OCI-LY7 (cell line): ENCODE measurements around the gene ST3GAL3. TPM values are rescaled to one million over a fixed set of nuclear protein-coding genes. Genes with fewer than 3 reads are reported as not detected.

ENCODE experiments used
- BruUV-seq: library from RNA; stranded (reverse); fragments of 400-500 nt; replicated peaks from 2 replicates; lab custom pipeline; 2021; lab: Mats Ljungman, UMichigan
- CTCF ChIA-PET: fragments of 300-600 bp; sonication (Branson Sonifier 250); formaldehyde crosslinking; loops from one replicate; lab custom pipeline; 2022; ENCODE audit warnings: antibody characterized with exemption; ENCODE audit not compliant: unreplicated experiment; lab: Charles Lee
- POLR2A ChIA-PET: fragments of 300-600 bp; sonication (Branson Sonifier 250); formaldehyde crosslinking; loops from one replicate; lab custom pipeline; 2022; ENCODE audit warnings: antibody characterized with exemption; lab: Charles Lee
- DNase-seq: peaks from one replicate; pipeline ENCODE4 v3.0.0-alpha.2; 2015; ENCODE audit warnings: low spot score
- H2AFZ ChIP-seq: fragments of 200-600 bp; sonication (generic), shearing (Covaris generic); 2 replicates; pipeline ENCODE4 v1.6.1; 2014; ENCODE audit warnings: mild to moderate bottlenecking, antibody characterized with exemption, low read length, moderate library complexity
- H3K27ac ChIP-seq: fragments of 200-600 bp; sonication (generic); 2 replicates; pipeline ENCODE4 v1.5.1; 2014; ENCODE audit warnings: mixed run types, low read depth, mild to moderate bottlenecking, moderate library complexity, low read length, inconsistent platforms; ENCODE audit not compliant: poor library complexity, severe bottlenecking
- H3K36me3 ChIP-seq: fragments of 200-600 bp; sonication (generic); 2 replicates; pipeline ENCODE4 v1.6.1; 2014; ENCODE audit warnings: mild to moderate bottlenecking, antibody characterized with exemption, low read length, moderate library complexity, mixed read lengths; ENCODE audit not compliant: insufficient read depth
- H3K4me1 ChIP-seq: fragments of 200-600 bp; sonication (generic); 2 replicates; pipeline ENCODE4 v1.5.1; 2014; ENCODE audit warnings: mild to moderate bottlenecking, low read length; ENCODE audit not compliant: insufficient read depth, poor library complexity, severe bottlenecking
- H3K4me2 ChIP-seq: fragments of 200-600 bp; sonication (generic); 2 replicates; pipeline ENCODE4 v1.6.1; 2014; ENCODE audit warnings: mild to moderate bottlenecking, low read length
- H3K4me3 ChIP-seq: fragments of 200-600 bp; sonication (generic); 2 replicates; pipeline ENCODE4 v1.5.1; 2014; ENCODE audit warnings: mild to moderate bottlenecking, low read depth, low read length; ENCODE audit not compliant: poor library complexity, severe bottlenecking
- H3K79me2 ChIP-seq: fragments of 200-600 bp; sonication (generic); 2 replicates; pipeline ENCODE4 v1.6.1; 2016; ENCODE audit warnings: low read depth, mild to moderate bottlenecking, low read length, moderate library complexity, mixed read lengths; ENCODE audit not compliant: insufficient read depth
- H3K9me2 ChIP-seq: fragments of 200-600 bp; sonication (generic); 2 replicates; pipeline ENCODE4 v1.6.1; 2016; ENCODE audit warnings: mild to moderate bottlenecking, low read length, mixed read lengths; ENCODE audit not compliant: insufficient read depth
- H3K9me3 ChIP-seq: fragments of 200-600 bp; sonication (generic); 2 replicates; pipeline ENCODE4 v1.6.1; 2014; ENCODE audit warnings: mild to moderate bottlenecking, mixed run types, low read length, mixed read lengths
- H4K20me1 ChIP-seq: fragments of 200-600 bp; sonication (generic); 2 replicates; pipeline ENCODE4 v1.6.1; 2014; ENCODE audit warnings: mild to moderate bottlenecking, antibody characterized with exemption, low read length, moderate library complexity, mixed read lengths; ENCODE audit not compliant: insufficient read depth
- CTCF ChIP-seq: fragments of 200-600 bp; sonication (generic); conservative IDR thresholded peaks from 2 replicates; pipeline ENCODE4 v1.5.1; 2014; ENCODE audit warnings: mild to moderate bottlenecking, antibody characterized with exemption, low read length, moderate library complexity, mixed read lengths
- EZH2phosphoT487 ChIP-seq: fragments of 200-600 bp; sonication (generic); IDR thresholded peaks from 2 replicates; pipeline ENCODE4 v1.6.1; 2018; ENCODE audit warnings: low read depth, borderline replicate concordance, mild to moderate bottlenecking, mixed run types, antibody characterized with exemption, low read length, moderate library complexity, mixed read lengths
- intact Hi-C: fragments of 100-400 bp; cut with micrococcal nuclease; formaldehyde crosslinking; loops from one replicate; pipeline ENCODE4 v1.10.0; 2022; ENCODE audit not compliant: unreplicated experiment
- total RNA-seq, 2 experiments: library from RNA; depleted of rRNA in 1 of 2; stranded (reverse); fragments of >200 nt in 1 of 2; shearing (Covaris generic) in 1 of 2; gene quantifications; 2 replicates each; pipeline ENCODE4 v1.2.3, GENCODE V29; 2014 to 2022

The ST3GAL3 gene
- total RNA-seq, 2 experiments from 2014 or later = 24.0 to 45.0 TPM

- Histone ChIP-seq H3K79me2 (no peaks in the 10 kb centered on the region), H3K27ac (no peak overlapping the region), H3K36me3 (peaks cover 5% of the 10 kb centered on the region; the same call in 1 of the 2 replicates), H3K9me2 (no peaks in the 10 kb centered on the region), H2AFZ (no peak overlapping the region), H3K9me3 (no peaks in the 10 kb centered on the region), H4K20me1 (no peaks in the 10 kb centered on the region), H3K4me3 (no peak overlapping the region), H3K4me1 (peaks cover 12% of the 10 kb centered on the region), H3K4me2 (no peak overlapping the region)
- no TSS peak for BruUV-seq
- POLR2A ChIA-PET = no interaction called here
- intact Hi-C loops = no loop called here
- CTCF ChIA-PET = no interaction called here
- no peak for DNase-seq
- TF ChIP-seq CTCF = no peak
- no peak for TF ChIP-seq EZH2phosphoT487
Observed at GRCh38 chr1:43806183-43806582, 98.8 kb downstream of the ST3GAL3 start.

DNA sequence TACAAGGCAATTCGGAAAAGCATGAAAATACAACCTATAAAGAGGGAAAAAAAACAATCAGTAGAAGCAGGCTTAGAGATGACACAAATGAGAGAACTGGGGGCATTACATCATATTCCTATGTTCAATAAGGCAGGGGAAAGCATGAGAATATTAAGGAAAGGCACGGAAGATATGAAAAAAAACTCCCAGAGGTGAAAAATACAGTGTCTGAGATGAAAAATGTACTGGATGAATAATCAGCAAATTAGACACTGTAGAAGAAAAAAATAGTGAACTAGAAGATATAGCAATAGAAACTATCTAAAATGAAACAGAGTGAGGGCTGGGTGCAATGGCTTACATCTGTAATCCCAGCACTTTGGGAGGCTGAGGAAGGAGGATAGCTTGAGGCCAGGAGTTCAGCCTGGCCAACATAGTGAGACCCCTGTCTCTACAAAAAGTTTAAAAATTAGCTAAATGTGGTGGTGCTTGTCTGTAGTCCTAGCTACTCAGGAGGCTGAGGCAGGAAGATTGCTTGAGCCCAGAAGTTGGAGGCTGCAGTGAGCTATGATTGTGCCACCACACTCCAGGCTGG lies 101.8 kb downstream of the ST3GAL3 start:
- ChIA-PET CTCF (no interaction called here), POLR2A (interaction anchor here (0.6 kb wide), 2 partner anchors 30 to 48 kb away, joined by 3 to 8 read pairs; no protein-coding TSS in a partner anchor)
- no peak for DNase-seq
- Histone ChIP-seq H2AFZ (no peak overlapping the region), H3K4me3 (no peak overlapping the region), H4K20me1 (no peaks in the 10 kb centered on the region), H3K27ac (no peak overlapping the region), H3K4me1 (no peaks in the 10 kb centered on the region), H3K4me2 (no peak overlapping the region), H3K36me3 (peaks cover 5% of the 10 kb centered on the region; the same call in 1 of the 2 replicates), H3K79me2 (no peaks in the 10 kb centered on the region), H3K9me2 (no peaks in the 10 kb centered on the region), H3K9me3 (no peaks in the 10 kb centered on the region)
- TF ChIP-seq CTCF = no peak
- TF ChIP-seq EZH2phosphoT487 = no peak
- intact Hi-C loops = no loop called here
- BruUV-seq = no TSS peak

DNA sequence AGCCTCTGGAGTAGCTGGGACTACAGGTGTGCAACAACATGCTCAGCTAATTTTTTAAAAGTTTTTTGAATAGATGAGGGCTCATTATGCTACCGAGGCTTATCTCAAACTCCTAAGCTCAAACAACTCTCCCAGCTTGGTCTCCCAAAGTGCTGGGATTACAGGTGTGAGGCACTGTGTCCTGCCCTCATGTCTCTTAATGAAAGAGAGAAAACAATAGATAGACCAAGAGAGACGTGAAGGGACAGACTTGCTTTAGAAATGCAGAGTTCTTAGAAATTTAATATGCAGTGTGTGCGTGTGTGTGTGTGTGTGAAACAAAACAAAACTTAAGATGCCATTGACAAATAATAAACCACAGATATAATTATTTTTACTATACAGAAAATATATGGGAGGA lies 105.2 kb downstream of the ST3GAL3 start:
- Histone ChIP-seq H3K36me3 (peaks cover 8% of the 10 kb centered on the region), H2AFZ (no peak overlapping the region), H3K79me2 (no peaks in the 10 kb centered on the region), H3K9me2 (no peaks in the 10 kb centered on the region), H3K4me2 (no peak overlapping the region), H4K20me1 (no peaks in the 10 kb centered on the region), H3K4me3 (no peak overlapping the region), H3K9me3 (no peaks in the 10 kb centered on the region), H3K27ac (no peak overlapping the region), H3K4me1 (peaks cover 4% of the 10 kb centered on the region)
- ChIA-PET CTCF (no interaction called here), POLR2A (no interaction called here)
- TF ChIP-seq EZH2phosphoT487 (no peak), CTCF (no peak)
- no TSS peak for BruUV-seq
- DNase-seq = no peak
- intact Hi-C loops = no loop called here
